HFFc6 (cell line): ENCODE results near the gene RETREG1. TPM values are rescaled to one million over a fixed set of nuclear protein-coding genes. Genes with fewer than 3 reads are reported as not detected.

Experiments used
- DNase-seq: peaks from one replicate; pipeline ENCODE4 v3.0.0-alpha.2; 2018
- H3K27ac Mint-ChIP-seq: 2 replicates; pipeline ENCODE4 v1.8.0; 2020; ENCODE audit warnings: mild to moderate bottlenecking, mixed read lengths
- H3K27me3 Mint-ChIP-seq: 2 replicates; pipeline ENCODE4 v1.8.0; 2021; ENCODE audit warnings: mild to moderate bottlenecking, moderate library complexity, mixed read lengths; ENCODE audit not compliant: insufficient read depth
- H3K36me3 Mint-ChIP-seq: 2 replicates; pipeline ENCODE4 v1.8.0; 2021; ENCODE audit warnings: low read depth, mixed read lengths
- H3K4me1 Mint-ChIP-seq: 2 replicates; pipeline ENCODE4 v1.8.0; 2020; ENCODE audit warnings: low read depth, mixed read lengths
- H3K4me3 Mint-ChIP-seq: 2 replicates; pipeline ENCODE4 v1.8.0; 2020; ENCODE audit warnings: mild to moderate bottlenecking, moderate library complexity, mixed read lengths
- H3K9me3 Mint-ChIP-seq: 2 replicates; pipeline ENCODE4 v1.8.0; 2020; ENCODE audit warnings: mild to moderate bottlenecking, mixed read lengths
- total RNA-seq, 6 experiments: library from RNA; stranded (reverse); fragmentation: NEBNext Ultra II Directional; extraction: Animal tissue kit (Norgen Biotek cat#: 25700); gene quantifications; 2 replicates in 1 of 6; 3 replicates in 5 of 6; pipeline ENCODE4 v1.2.3, GENCODE V29; 2021
- TF ChIP-seq, protein P1 (sequence below): fragments of 200-600 bp; sonication (generic); IDR thresholded peaks from 2 replicates; pipeline ENCODE4 v1.5.0; 2021; ENCODE audit warnings: antibody characterized with exemption, mild to moderate bottlenecking

RETREG1 gene
- total RNA-seq, 6 experiments from 2014 or later, result 0.09 to 0.14 TPM; not detected in 4

DNA sequence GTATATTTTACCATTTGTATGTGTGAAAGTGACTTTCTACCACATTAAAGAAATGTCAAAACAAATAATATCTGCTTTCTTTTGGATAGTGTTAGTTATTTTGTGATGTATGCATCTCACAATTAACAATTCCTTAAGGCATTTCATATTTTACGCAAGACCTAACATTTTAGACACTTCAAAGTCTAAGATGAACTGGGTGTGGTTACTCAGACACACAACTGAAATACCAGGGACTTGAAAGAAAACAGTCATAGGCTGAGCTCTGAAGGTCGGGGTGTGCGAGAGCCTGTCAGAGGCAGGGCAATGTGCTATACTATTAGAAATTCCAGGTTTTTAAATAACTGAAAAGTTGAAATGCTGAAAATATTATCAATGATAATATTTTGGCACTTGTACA is 106.7 kb downstream of the RETREG1 start:
- Mint-ChIP-seq H3K27me3 (peaks cover 13% of the 10 kb centered on the region), H3K36me3 (no peaks in the 10 kb centered on the region), H3K4me1 (peaks cover 6% of the 10 kb centered on the region; the same call in 1 of the 2 replicates), H3K9me3 (no peaks in the 10 kb centered on the region), H3K27ac (no peak overlapping the region), H3K4me3 (no peak overlapping the region)
- no peak for DNase-seq
- TF ChIP-seq, protein P1, sequence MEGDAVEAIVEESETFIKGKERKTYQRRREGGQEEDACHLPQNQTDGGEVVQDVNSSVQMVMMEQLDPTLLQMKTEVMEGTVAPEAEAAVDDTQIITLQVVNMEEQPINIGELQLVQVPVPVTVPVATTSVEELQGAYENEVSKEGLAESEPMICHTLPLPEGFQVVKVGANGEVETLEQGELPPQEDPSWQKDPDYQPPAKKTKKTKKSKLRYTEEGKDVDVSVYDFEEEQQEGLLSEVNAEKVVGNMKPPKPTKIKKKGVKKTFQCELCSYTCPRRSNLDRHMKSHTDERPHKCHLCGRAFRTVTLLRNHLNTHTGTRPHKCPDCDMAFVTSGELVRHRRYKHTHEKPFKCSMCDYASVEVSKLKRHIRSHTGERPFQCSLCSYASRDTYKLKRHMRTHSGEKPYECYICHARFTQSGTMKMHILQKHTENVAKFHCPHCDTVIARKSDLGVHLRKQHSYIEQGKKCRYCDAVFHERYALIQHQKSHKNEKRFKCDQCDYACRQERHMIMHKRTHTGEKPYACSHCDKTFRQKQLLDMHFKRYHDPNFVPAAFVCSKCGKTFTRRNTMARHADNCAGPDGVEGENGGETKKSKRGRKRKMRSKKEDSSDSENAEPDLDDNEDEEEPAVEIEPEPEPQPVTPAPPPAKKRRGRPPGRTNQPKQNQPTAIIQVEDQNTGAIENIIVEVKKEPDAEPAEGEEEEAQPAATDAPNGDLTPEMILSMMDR, result no peak

DNA sequence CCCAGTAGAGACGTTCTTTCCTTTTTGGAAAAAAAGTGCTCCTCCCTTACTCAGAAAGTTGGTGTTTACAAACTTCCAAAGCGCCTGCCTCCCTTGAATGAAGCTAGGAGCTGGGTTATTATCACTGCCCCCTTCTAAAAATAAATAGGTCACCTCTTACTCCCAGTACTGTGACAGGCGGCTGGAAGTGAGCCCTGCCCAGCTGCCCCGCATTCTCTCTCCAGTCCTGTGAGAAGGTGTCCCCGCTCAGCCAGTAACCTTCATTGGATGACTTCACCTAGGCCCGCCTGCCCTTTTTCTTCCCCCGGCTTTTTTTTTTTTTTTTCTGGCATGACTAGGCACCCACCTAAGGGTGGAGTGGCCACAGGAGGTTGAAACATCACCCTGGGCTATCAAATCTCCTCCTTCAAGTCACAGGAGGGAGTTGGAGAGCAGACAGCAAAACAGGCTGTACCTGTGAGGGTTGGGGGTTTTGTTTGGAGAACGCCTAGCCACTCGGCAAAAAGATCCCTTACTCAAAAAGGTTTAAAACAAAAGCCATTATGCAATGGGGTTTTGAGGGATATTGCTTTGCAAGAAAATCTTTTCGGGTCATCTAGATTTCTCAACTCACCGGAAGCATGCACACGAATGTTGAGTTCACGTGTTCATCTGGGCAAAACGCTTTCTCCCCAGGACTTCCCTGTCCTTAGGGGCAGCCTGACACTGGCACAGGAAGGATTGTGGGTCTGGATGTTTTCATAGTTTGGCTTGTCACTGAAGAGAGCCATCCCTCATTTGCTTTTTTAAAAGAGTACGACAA is 107.9 kb downstream of the RETREG1 start:
- Mint-ChIP-seq H3K4me1 (peaks cover 6% of the 10 kb centered on the region; the same call in 1 of the 2 replicates), H3K4me3 (no peak overlapping the region), H3K9me3 (no peaks in the 10 kb centered on the region), H3K27ac (no peak overlapping the region), H3K36me3 (no peaks in the 10 kb centered on the region), H3K27me3 (peaks cover 17% of the 10 kb centered on the region)
- TF ChIP-seq, protein P1, result no peak
- no peak for DNase-seq

DNA sequence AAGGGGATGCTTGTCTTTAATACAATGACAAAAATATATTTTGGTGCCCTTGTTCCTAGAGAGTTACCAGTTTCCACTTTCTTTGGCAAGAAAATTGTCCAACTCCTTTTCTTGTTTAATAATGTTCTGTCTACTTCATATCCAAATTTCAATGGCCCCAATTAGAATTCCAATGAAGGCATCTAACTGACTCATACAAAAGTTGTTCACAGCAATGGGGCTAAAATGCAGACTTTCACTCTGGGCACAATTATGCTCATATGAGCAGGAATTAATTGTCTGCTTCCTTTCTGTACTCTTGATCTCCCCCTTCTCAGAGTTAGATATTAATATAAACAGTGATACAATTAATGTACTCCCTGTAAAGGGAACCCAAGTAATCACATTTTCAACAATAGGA is 109.1 kb downstream of the RETREG1 start:
- Mint-ChIP-seq H3K4me1 (peaks cover 10% of the 10 kb centered on the region; the same call in 1 of the 2 replicates), H3K27ac (no peak overlapping the region), H3K36me3 (no peaks in the 10 kb centered on the region), H3K4me3 (no peak overlapping the region), H3K27me3 (peaks cover 19% of the 10 kb centered on the region), H3K9me3 (no peaks in the 10 kb centered on the region)
- DNase-seq, result no peak
- TF ChIP-seq, protein P1, result no peak

DNA sequence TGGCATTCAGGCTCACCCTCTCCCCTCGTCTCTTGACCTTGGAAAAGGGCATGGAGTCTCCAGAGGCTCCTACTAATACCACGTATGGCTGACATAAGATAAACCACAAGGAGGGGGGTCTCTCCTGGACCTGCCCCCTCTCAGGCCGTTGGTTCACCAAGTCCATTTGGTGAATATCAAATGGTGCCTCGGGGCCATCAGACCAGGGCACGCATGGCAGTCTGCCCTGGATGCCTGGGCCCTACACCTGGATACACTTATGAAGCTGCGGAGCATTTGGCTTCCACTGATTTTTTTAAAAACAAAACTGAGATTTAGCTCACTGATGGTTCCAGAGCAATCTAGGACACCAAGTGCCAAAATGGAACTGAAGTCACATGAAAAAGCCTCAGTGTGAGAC is 110.9 kb downstream of the RETREG1 start:
- H3K9me3 Mint-ChIP-seq, result no peaks in the 10 kb centered on the region
- H3K4me3 Mint-ChIP-seq, result no peak overlapping the region
- peaks cover 17% of the 10 kb centered on the region for H3K27me3 Mint-ChIP-seq
- H3K4me1 Mint-ChIP-seq, result peaks cover 12% of the 10 kb centered on the region; the same call in 1 of the 2 replicates
- no peaks in the 10 kb centered on the region for H3K36me3 Mint-ChIP-seq
- TF ChIP-seq, protein P1, result no peak
- H3K27ac Mint-ChIP-seq, result no peak overlapping the region
- no peak for DNase-seq

DNA sequence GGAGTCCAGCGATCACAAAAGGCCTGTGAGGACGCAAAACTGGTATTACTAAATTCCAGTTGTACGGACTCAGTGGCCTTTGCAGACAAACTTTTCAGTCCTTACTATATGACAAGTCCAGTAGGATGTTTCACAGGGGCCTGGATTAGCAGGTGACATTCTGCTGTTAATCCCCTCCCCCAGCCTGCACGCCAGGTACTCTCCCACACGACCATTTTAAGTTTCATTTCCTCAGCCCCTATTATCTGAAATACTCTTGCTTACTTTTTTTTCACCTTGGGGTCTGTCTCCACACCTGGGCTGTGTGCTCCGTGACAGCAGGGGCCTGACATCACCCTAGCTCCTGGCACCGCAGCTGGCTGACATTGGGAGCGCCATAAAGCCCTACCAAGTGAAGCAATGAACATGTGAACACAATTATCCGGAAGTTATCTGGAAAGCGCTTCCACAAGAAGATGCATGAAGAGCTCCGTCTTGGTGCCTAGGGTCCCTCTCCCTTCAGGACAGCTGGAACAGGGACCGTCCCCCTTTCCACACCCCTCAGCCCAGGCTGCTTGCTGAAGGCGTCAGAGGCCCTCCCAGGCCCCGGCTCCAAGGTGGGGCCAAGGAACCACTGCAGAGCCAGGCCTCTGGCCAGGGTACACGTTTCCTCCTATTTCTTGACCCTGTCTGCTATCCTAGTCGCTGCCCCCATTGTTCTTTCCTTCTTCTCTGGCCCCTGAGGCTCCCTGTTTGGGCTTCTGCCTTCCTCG is 111.5 kb downstream of the RETREG1 start:
- no peak for DNase-seq
- H3K27ac Mint-ChIP-seq, result no peak overlapping the region
- no peaks in the 10 kb centered on the region for H3K36me3 Mint-ChIP-seq
- peaks cover 12% of the 10 kb centered on the region; the same call in 1 of the 2 replicates for H3K4me1 Mint-ChIP-seq
- H3K9me3 Mint-ChIP-seq, result no peaks in the 10 kb centered on the region
- TF ChIP-seq, protein P1, result no peak
- H3K27me3 Mint-ChIP-seq, result peaks cover 17% of the 10 kb centered on the region
- no peak overlapping the region for H3K4me3 Mint-ChIP-seq
